Prostate gland (tissue), 2 donors: ENCODE results near the gene TBC1D16.

Experiments
- POLR2A ChIP-seq: fragments of 450-650 bp; IDR thresholded peaks from one replicate; pipeline ENCODE4 v1.6.1; 2016; ENCODE audit warnings: antibody characterized with exemption, mild to moderate bottlenecking
- POLR2AphosphoS5 ChIP-seq: sonication (generic); formaldehyde crosslinking; IDR thresholded peaks from one replicate; pipeline ENCODE4 v1.6.1; 2017; ENCODE audit warnings: antibody characterized with exemption
- TF ChIP-seq, protein P1 (sequence below), 4 experiments: fragments of 200-600 bp in 2 of 4; fragments of 450-650 bp in 2 of 4; sonication (generic) in 2 of 4; IDR thresholded peaks; 1 replicate in 3 of 4; 2 replicates in 1 of 4; pipeline ENCODE4 v1.5.1; 2016 to 2019; ENCODE audit warnings: antibody characterized with exemption in 4 of 4, mild to moderate bottlenecking in 2 of 4, moderate library complexity in 2 of 4

- TF ChIP-seq, protein P1, sequence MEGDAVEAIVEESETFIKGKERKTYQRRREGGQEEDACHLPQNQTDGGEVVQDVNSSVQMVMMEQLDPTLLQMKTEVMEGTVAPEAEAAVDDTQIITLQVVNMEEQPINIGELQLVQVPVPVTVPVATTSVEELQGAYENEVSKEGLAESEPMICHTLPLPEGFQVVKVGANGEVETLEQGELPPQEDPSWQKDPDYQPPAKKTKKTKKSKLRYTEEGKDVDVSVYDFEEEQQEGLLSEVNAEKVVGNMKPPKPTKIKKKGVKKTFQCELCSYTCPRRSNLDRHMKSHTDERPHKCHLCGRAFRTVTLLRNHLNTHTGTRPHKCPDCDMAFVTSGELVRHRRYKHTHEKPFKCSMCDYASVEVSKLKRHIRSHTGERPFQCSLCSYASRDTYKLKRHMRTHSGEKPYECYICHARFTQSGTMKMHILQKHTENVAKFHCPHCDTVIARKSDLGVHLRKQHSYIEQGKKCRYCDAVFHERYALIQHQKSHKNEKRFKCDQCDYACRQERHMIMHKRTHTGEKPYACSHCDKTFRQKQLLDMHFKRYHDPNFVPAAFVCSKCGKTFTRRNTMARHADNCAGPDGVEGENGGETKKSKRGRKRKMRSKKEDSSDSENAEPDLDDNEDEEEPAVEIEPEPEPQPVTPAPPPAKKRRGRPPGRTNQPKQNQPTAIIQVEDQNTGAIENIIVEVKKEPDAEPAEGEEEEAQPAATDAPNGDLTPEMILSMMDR (IDR thresholded peaks at IDR 0.05), result no peak
- TF ChIP-seq POLR2AphosphoS5 (no peak), POLR2A (no peak)
Measured at GRCh38 chr17:79922116-79922601, 113.5 kb downstream of the TBC1D16 start.
